MM.1S (cell line): ENCODE data around the gene SHISA8.

ENCODE experiments used
- CTCF ChIP-seq: fragments of 300-600 bp; sonication (generic); IDR thresholded peaks from 2 replicates; pipeline ENCODE4 v1.5.1; 2016; ENCODE audit warnings: antibody characterized with exemption, low read length, mixed read lengths
- EZH2 ChIP-seq: fragments of 300-600 bp; sonication (generic); optimal IDR thresholded peaks from 2 replicates; pipeline ENCODE3; 2017; ENCODE audit warnings: low read depth, mild to moderate bottlenecking, antibody characterized with exemption, low read length, mixed read lengths

- TF ChIP-seq CTCF (no peak), EZH2 (no peak)
These were observed 33.3 kb upstream of the SHISA8 start for GRCh38 chr22:41948142-41948541.
